Superior temporal gyrus (tissue), 1 donor: Measurements from ENCODE around the gene SSC4D.

Experiments
- DNase-seq: peaks from one replicate; pipeline ENCODE4 v3.0.0-alpha.2; 2016; ENCODE audit errors: extremely low spot score

SSC4D gene

GRCh38 chr7:76354516-76354915 lies 55.0 kb downstream of the SSC4D start:
- DNase-seq, result peak; percentile 45

GRCh38 chr7:76353744-76354143 lies 55.8 kb downstream of the SSC4D start:
- DNase-seq, result no peak

DNA sequence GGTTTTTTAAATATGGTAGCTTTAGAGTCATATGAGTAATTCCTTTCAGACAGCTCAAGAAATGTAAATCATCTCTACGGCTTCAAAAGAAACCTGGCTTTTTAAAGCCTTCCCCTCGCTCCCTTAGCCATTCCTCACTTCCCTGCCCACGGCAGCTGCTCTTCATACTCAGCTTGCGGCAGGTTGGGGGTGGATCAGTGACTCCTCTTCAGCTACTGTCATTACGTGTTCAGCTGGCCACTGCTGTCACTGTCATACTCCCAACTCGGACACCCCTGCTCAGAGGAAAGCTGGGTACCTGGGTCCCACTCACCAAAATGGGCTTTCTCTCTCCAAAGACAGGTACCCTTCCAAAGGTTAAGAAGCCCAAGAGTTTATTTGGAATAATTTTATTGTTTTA lies 57.3 kb downstream of the SSC4D start:
- no peak for DNase-seq

DNA sequence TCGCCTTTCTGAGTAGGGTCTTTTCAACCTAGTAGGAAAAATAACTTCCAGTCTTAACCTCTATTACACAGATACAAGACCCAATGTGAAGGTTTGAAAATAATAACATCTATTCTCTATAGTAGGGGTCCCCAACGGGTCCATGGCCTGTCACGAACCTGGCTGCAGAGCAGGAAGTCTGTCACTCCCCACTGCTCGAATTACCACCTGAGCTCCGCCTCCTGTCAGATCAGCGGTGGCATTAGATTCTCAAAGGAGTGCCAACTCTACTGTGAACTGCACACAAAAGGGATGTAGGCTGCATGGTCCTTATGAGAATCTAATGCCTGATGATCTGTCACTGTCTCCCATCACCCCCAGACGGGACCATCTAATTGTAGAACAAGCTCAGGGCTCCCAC lies 58.1 kb downstream of the SSC4D start:
- no peak for DNase-seq

DNA sequence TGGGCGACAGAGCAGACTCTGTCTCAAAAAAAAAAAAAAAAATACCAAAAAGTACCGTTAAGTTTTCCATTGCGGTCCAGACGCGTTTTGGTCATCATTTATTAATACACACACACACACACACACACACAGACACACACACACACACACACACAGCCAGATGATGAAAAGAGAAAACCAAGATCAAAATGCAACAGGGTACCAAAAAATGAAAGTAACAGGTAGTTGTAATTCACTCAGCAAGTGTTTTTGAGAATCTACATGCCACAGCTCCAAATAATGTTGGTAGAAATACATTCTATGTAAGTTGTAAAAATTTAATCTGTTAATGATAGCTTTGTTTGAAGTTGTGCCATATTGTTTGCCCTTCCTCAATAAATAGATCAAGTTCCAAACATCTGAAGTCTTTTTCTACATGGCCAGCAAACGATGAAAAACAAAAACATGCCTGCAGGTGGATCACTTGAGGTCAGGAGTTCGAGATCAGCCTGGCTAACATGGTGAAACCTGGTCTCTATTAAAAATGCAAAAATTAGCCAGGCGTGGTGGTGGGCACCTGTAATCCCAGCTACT lies 60.1 kb downstream of the SSC4D start:
- DNase-seq, result no peak

GRCh38 chr7:76347710-76348109 lies 61.8 kb downstream of the SSC4D start:
- no peak for DNase-seq

- DNase-seq, result no peak
Observed at GRCh38 chr7:76346778-76347177, 62.7 kb downstream of the SSC4D start.

DNA sequence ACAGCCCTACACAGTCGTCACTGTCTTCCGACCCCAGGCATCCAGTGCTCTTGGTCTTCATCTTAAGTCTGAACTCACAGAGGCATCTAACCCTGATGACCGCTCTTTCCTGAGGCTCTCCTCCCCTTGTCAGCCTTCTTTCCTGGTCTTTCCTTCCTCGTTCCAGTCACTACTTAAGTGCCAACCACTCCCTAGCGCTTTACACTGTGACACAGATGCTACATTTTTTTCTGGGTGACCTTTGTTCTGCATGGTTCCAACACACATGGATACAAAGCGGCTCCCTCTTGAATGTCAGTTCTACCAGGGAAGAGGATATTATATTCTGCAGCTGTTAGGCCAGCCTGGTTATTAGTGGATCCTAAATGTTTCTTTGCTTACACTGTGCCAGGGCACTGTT lies 63.4 kb downstream of the SSC4D start:
- DNase-seq, result no peak

DNA sequence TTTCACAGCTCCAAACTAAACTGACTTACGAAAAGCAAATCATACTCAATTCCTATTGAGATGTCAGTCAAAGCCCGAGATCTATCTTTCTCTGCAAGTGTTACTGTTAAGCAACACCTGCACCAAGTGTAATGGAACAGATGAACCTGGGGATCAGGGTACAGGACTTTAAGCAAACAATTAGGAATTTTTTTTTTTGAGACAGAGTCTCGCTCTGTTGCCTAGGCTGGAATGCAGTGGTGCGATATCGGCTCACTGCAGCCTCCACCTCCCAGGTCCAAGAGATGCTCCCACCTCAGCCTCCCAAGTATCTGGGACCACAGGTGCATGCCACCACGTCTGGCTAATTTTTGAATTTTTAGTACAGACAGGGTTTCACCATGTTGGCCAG lies 65.6 kb downstream of the SSC4D start:
- no peak for DNase-seq

GRCh38 chr7:76343294-76343930 lies 66.1 kb downstream of the SSC4D start:
- no peak for DNase-seq

DNA sequence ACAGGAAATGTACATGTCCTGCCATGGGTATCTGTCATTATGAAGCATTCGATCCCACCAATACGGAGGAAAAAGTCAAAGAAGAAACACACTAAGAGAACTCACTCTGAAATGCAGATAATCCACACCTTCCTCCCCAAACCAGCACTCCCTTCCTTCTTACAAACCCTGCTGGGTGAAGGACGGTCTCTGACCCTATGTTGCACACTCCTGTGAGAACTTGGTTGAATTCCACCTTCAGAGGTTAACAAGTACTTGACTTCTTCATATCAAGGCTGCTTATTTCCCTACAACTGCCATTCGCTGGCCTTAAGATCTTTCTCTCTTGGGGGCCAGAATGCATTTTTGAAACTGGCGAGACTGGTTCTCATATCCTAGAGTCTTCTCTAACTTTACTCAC lies 67.3 kb downstream of the SSC4D start:
- DNase-seq, result no peak

DNA sequence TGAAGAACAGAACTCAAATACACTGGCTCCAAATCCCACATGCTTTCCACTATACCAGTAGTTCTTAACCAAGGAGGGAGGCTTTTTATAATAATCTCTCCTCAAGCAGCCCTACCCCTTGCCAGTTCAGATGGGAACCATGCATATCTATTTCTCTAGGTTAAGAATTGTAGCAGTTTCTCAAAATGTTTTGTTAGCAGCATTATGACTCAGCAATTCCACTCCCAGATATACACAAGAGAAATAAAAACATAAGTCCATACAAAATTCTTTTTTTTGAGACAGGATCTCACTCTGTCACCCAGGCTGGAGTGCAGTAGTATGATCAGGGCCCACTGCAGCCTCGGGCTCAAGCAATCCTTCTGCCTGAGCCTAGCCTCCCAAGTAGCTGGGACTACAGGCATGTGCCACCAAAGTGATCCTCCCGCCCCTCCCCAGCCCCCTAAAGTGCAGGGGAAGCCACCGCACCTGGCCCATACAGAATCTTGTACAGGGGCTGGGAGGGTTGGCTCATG lies 68.8 kb downstream of the SSC4D start:
- no peak for DNase-seq
